22Rv1 (cell line): ENCODE results near the gene DEGS2.

Experiments
- CTCF ChIP-seq: fragments of 450-650 bp; IDR thresholded peaks from 2 replicates; pipeline ENCODE4 v1.5.1; 2017; ENCODE audit warnings: mild to moderate bottlenecking
- ZFX ChIP-seq: fragments of 450-650 bp; IDR thresholded peaks from 2 replicates; pipeline ENCODE4 v1.6.1; 2017; ENCODE audit warnings: antibody characterized with exemption, borderline replicate concordance

GRCh38 chr14:100128688-100129087 lies 30.8 kb downstream of the DEGS2 start:
- TF ChIP-seq CTCF, result no peak
- TF ChIP-seq ZFX, result no peak
